Uterus (tissue), 4 donors: ENCODE results near the gene PTPRD. TPM values are rescaled to one million over a fixed set of nuclear protein-coding genes. Genes with fewer than 3 reads are reported as not detected.
"Not testable (repeated sequence)": the region's sequence is repeated elsewhere in the genome, so short reads cannot be mapped to it uniquely, and the experiment has no call there.

Experiments
- DNase-seq, 2 donors: peaks; one replicate each; pipeline ENCODE4 v3.0.0-alpha.2; 2019 to 2020
- H3K27ac ChIP-seq, 2 donors: fragments of 200-600 bp; sonication (generic); 1 replicate in 1 of 2; 2 replicates in 1 of 2; pipeline ENCODE4 v1.5.1; 2016 to 2018
- H3K27me3 ChIP-seq, 2 donors: fragments of 200-600 bp; sonication (generic); one replicate each; pipeline ENCODE4 v1.5.1; 2018 to 2019; ENCODE audit warnings: control low read depth in 1 of 2
- H3K36me3 ChIP-seq, 2 donors: fragments of 200-600 bp; sonication (generic); one replicate each; pipeline ENCODE4 v1.5.1; 2019; ENCODE audit warnings: control low read depth in 1 of 2
- H3K4me1 ChIP-seq, 2 donors: fragments of 200-600 bp; sonication (generic); one replicate each; pipeline ENCODE4 v1.5.1; 2018 to 2019; ENCODE audit warnings: control low read depth in 1 of 2
- H3K4me3 ChIP-seq, 2 donors: fragments of 200-600 bp; sonication (generic); 1 replicate in 1 of 2; 2 replicates in 1 of 2; pipeline ENCODE4 v1.5.1; 2018 to 2019; ENCODE audit warnings: mild to moderate bottlenecking in 1 of 2
- H3K9me3 ChIP-seq, 2 donors: fragments of 200-600 bp; sonication (generic); one replicate each; pipeline ENCODE4 v1.5.1; 2019; ENCODE audit warnings: control low read depth in 1 of 2
- POLR2A ChIP-seq, 2 donors: fragments of 450-650 bp; IDR thresholded peaks; one replicate each; pipeline ENCODE4 v1.6.1; 2016; ENCODE audit warnings: antibody characterized with exemption in 2 of 2, mild to moderate bottlenecking in 1 of 2, moderate library complexity in 1 of 2
- intact Hi-C: fragments of 100-400 bp; cut with DNase I; formaldehyde crosslinking; loops from one replicate; pipeline ENCODE4 v1.15.1; 2023; ENCODE audit warnings: low total_unique reads
- total RNA-seq, 4 donors: library from RNA; depleted of rRNA in 3 of 4; stranded (reverse); fragments of >200 nt in 3 of 4; gene quantifications; one replicate each; pipeline versions ENCODE4 v1.1.0 to v1.2.4, GENCODE V29; 2014 to 2023
- TF ChIP-seq, protein P1 (sequence below), 4 experiments: fragments of 200-600 bp in 2 of 4; fragments of 450-650 bp in 2 of 4; sonication (generic) in 2 of 4; IDR thresholded peaks; one replicate each; pipeline ENCODE4 v1.5.1; 2016 to 2019; ENCODE audit warnings: antibody characterized with exemption in 4 of 4, mild to moderate bottlenecking in 2 of 4, moderate library complexity in 1 of 4
- donor health status: DM: yes; HTN: yes; CAD: no.

The PTPRD gene
- total RNA-seq, 4 donors from 2014 or later: 1.2 to 136 (median 26.4) TPM

DNA sequence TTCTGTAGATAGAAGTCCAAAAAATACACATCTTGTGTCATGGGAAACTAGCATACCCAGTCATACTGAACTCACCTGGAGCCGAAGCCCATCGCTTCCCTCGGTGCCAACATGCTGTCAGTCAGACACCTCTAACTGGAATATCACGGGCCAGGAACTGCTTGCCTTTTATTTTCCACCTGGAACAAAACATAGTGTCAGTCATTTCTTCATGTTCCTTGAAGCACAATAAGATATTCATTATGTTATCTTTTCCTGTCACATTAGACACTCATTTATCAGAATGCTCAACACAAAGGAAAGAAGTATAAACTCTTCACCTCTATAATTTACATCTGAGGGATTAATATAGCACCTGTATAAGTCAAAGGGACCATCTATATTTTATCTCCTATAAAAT is 674.4 kb downstream of the PTPRD start:
- Histone ChIP-seq H3K4me1 (no peaks in the 10 kb centered on the region), H3K27ac (no peak overlapping the region), H3K36me3 (no peaks in the 10 kb centered on the region), H3K9me3 (no peaks in the 10 kb centered on the region), H3K4me3 (no peak overlapping the region), H3K27me3 (no peaks in the 10 kb centered on the region)
- intact Hi-C loops: no loop called here
- no peak for DNase-seq
- TF ChIP-seq, protein P1, sequence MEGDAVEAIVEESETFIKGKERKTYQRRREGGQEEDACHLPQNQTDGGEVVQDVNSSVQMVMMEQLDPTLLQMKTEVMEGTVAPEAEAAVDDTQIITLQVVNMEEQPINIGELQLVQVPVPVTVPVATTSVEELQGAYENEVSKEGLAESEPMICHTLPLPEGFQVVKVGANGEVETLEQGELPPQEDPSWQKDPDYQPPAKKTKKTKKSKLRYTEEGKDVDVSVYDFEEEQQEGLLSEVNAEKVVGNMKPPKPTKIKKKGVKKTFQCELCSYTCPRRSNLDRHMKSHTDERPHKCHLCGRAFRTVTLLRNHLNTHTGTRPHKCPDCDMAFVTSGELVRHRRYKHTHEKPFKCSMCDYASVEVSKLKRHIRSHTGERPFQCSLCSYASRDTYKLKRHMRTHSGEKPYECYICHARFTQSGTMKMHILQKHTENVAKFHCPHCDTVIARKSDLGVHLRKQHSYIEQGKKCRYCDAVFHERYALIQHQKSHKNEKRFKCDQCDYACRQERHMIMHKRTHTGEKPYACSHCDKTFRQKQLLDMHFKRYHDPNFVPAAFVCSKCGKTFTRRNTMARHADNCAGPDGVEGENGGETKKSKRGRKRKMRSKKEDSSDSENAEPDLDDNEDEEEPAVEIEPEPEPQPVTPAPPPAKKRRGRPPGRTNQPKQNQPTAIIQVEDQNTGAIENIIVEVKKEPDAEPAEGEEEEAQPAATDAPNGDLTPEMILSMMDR (IDR thresholded peaks at IDR 0.05): no peak
- no peak for TF ChIP-seq POLR2A (IDR thresholded peaks at IDR 0.05)

DNA sequence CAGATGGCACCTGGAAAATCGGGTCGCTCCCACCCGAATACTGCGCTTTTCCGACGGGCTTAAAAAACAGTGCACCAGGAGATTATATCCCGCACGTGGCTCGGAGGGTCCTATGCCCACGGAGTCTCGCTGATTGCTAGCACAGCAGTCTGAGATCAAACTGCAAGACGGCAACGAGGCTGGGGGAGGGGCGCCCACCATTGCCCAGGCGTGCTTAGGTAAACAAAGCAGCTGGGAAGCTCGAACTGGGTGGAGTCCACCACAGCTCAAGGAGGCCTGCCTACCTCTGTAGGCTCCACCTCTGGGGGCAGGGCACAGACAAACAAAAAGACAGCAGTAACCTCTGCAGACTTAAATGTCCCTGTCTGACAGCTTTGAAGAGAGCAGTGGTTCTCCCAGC is 681.3 kb downstream of the PTPRD start:
- H3K27ac ChIP-seq, H3K36me3 ChIP-seq, DNase-seq, H3K4me1 ChIP-seq, intact Hi-C loops, H3K4me3 ChIP-seq, H3K9me3 ChIP-seq, H3K27me3 ChIP-seq: not testable (repeated sequence)

DNA sequence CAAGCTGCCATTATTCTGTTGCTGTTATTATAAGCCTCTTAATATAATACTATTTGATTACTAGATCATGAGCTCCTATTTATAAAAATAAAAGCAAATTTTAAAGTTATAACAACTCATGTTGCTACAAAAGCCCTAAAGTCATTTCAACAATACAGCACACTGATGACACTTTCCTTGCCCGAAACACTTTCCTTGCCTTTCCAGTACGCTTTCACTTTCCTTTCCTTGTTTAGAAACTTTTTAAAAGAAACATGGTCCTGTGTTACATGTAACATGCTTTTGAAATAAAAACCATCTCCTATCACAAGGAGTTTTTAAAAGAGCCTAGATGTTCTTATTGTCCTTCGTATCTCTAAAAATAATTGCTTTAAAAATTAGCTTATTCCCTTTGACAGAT is 688.4 kb downstream of the PTPRD start:
- intact Hi-C loops: no loop called here
- Histone ChIP-seq H3K9me3 (no peaks in the 10 kb centered on the region), H3K4me1 (no peaks in the 10 kb centered on the region), H3K36me3 (no peaks in the 10 kb centered on the region), H3K27ac (no peak overlapping the region), H3K27me3 (no peaks in the 10 kb centered on the region), H3K4me3 (no peak overlapping the region)
- DNase-seq: no peak
- TF ChIP-seq POLR2A (IDR thresholded peaks at IDR 0.05): no peak
- TF ChIP-seq, protein P1 (IDR thresholded peaks at IDR 0.05): no peak

DNA sequence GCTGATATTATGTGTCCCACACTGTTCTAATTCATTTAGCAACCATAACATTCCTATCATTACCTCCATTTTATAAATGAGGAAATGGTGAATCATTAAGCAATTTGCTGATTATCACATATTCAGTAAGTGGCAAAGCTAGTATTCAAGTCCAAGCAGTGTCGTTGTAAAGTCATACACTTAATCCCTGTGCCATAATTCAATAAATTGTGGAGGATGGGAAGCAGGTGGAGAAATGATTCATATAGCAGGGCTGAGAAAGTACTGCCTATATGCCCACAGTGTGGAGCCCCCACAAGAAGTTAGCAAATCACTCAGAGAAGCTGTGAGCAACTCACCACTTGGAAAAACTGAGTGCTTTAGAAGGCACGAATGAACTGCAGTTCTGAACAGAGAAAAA is 691.0 kb downstream of the PTPRD start:
- intact Hi-C loops: no loop called here
- no peaks in the 10 kb centered on the region for H3K27me3 ChIP-seq
- no peaks in the 10 kb centered on the region for H3K9me3 ChIP-seq
- no peak for DNase-seq
- no peaks in the 10 kb centered on the region for H3K36me3 ChIP-seq
- H3K4me1 ChIP-seq: no peaks in the 10 kb centered on the region
- no peak overlapping the region for H3K4me3 ChIP-seq
- H3K27ac ChIP-seq: no peak overlapping the region
- no peak for TF ChIP-seq POLR2A (IDR thresholded peaks at IDR 0.05)
- TF ChIP-seq, protein P1 (IDR thresholded peaks at IDR 0.05): no peak

DNA sequence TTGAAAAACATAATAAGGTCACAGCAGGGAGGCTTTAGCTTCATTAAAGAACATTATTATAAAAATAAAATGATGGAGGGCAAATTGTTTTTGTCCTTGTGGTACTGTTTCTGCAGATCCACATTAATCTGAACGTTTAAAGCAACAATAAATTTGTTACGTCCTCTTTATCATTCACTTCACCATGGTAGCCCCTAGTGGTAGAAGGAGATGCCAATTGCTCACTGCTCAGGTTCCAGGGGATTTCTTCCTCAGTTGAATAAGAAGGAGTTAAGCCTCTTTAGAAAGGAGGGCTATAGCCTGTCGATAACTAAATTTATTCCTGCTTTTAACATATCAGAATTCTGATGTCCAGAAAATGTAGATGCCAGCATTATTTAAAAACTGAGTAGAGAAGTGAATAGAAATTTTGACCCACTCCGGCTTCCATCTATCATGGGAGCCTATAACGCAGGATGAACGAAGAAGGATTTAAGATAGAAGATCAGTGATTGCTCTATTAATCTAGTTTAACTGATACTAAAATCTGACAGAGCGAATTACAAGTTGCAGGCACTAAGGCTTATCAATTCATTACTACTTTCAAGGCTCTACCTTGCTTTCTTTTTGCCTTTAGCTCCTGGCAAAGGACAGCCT is 692.3 kb downstream of the PTPRD start:
- H3K27ac ChIP-seq: no peak overlapping the region
- H3K4me3 ChIP-seq: no peak overlapping the region
- TF ChIP-seq, protein P1 (IDR thresholded peaks at IDR 0.05): no peak
- TF ChIP-seq POLR2A (IDR thresholded peaks at IDR 0.05): no peak
- H3K27me3 ChIP-seq: no peaks in the 10 kb centered on the region
- no peak for DNase-seq
- intact Hi-C loops: no loop called here
- H3K36me3 ChIP-seq: no peaks in the 10 kb centered on the region
- no peaks in the 10 kb centered on the region for H3K4me1 ChIP-seq
- H3K9me3 ChIP-seq: no peaks in the 10 kb centered on the region
